ENCODE data around the gene SLC17A2. TPM values are rescaled to one million over a fixed set of nuclear protein-coding genes. Genes with fewer than 3 reads are reported as not detected.

Gene SLC17A2
- total RNA-seq, 2 experiments from 2014 or later: not detected

GRCh38 chr6:25875926-25876602 is 54.4 kb downstream of the SLC17A2 start:
- Mint-ChIP-seq H3K4me1 (ENCODE audit: low read depth) (peaks cover 29% of the 10 kb centered on the region), H3K27me3 (ENCODE audit: low read depth) (peaks cover 13% of the 10 kb centered on the region), H3K36me3 (ENCODE audit: low read depth) (no peaks in the 10 kb centered on the region), H3K4me3 (no peak overlapping the region), H3K9me3 (ENCODE audit: insufficient read depth) (no peaks in the 10 kb centered on the region), H3K27ac (no peak overlapping the region)
- DNase-seq (no peak), ATAC-seq (no peak)
- ChIA-PET CTCF (interaction anchor here (0.6 kb wide), 1 partner anchor 205 kb away, joined by 3 read pairs; no protein-coding TSS in a partner anchor), POLR2A (no interaction called here)

- no peak overlapping the region for H3K4me3 Mint-ChIP-seq
- H3K4me1 Mint-ChIP-seq (ENCODE audit: low read depth): peaks cover 29% of the 10 kb centered on the region
- H3K27me3 Mint-ChIP-seq (ENCODE audit: low read depth): peaks cover 13% of the 10 kb centered on the region
- H3K36me3 Mint-ChIP-seq (ENCODE audit: low read depth): no peaks in the 10 kb centered on the region
- DNase-seq: no peak
- H3K9me3 Mint-ChIP-seq (ENCODE audit: insufficient read depth): no peaks in the 10 kb centered on the region
- H3K27ac Mint-ChIP-seq: no peak overlapping the region
- ATAC-seq: no peak
- CTCF ChIA-PET: no interaction called here
- POLR2A ChIA-PET: no interaction called here
Observed at GRCh38 chr6:25875563-25875905, 55.0 kb downstream of the SLC17A2 start.

- CTCF ChIA-PET: no interaction called here
- no peaks in the 10 kb centered on the region for H3K36me3 Mint-ChIP-seq (ENCODE audit: low read depth)
- peaks cover 11% of the 10 kb centered on the region for H3K27me3 Mint-ChIP-seq (ENCODE audit: low read depth)
- ATAC-seq (peak; percentile 68), DNase-seq (no peak)
- POLR2A ChIA-PET: no interaction called here
- no peak overlapping the region for H3K4me3 Mint-ChIP-seq
- H3K27ac Mint-ChIP-seq: peak overlapping the region; percentile 4
- H3K9me3 Mint-ChIP-seq (ENCODE audit: insufficient read depth): no peaks in the 10 kb centered on the region
- peaks cover 29% of the 10 kb centered on the region for H3K4me1 Mint-ChIP-seq (ENCODE audit: low read depth)
Observed at GRCh38 chr6:25874822-25875562, 55.5 kb downstream of the SLC17A2 start.

GRCh38 chr6:25874118-25874517 is 56.4 kb downstream of the SLC17A2 start, which contains the start of gene SLC17A3:
Gene SLC17A3, minus strand, starts transcription at chr6:25874243. Its CDS starts 5,856 bp downstream, at chr6:25868387.
- ChIA-PET CTCF (interaction anchor here (2.6 kb wide), 1 partner anchor 8 kb away, joined by 9 read pairs; no protein-coding TSS in a partner anchor), POLR2A (no interaction called here)
- Mint-ChIP-seq H3K27ac (peak within 1 kb of the TSS; percentile 53), H3K4me3 (no peak within 1 kb of the TSS), H3K27me3 (ENCODE audit: low read depth) (peaks cover 6% of the 10 kb centered on the region), H3K36me3 (ENCODE audit: low read depth) (no peaks in the 10 kb centered on the region), H3K4me1 (ENCODE audit: low read depth) (peaks cover 29% of the 10 kb centered on the region), H3K9me3 (ENCODE audit: insufficient read depth) (no peaks in the 10 kb centered on the region)
- DNase-seq (no peak), ATAC-seq (no peak)

GRCh38 chr6:25872814-25873213 is 57.7 kb downstream of the SLC17A2 start:
- H3K27ac Mint-ChIP-seq: peak overlapping the region; percentile 6
- no peaks in the 10 kb centered on the region for H3K9me3 Mint-ChIP-seq (ENCODE audit: insufficient read depth)
- H3K4me1 Mint-ChIP-seq (ENCODE audit: low read depth): peaks cover 29% of the 10 kb centered on the region
- H3K36me3 Mint-ChIP-seq (ENCODE audit: low read depth): no peaks in the 10 kb centered on the region
- DNase-seq (peak; percentile 41), ATAC-seq (peak; percentile 75)
- ChIA-PET CTCF (interaction anchor here (0.9 to 2.6 kb wide), 2 partner anchors 9 to 131 kb away, joined by 3 to 9 read pairs; no protein-coding TSS in a partner anchor), POLR2A (no interaction called here)
- H3K4me3 Mint-ChIP-seq: no peak overlapping the region
- no peaks in the 10 kb centered on the region for H3K27me3 Mint-ChIP-seq (ENCODE audit: low read depth)

- Mint-ChIP-seq H3K4me1 (ENCODE audit: low read depth) (peaks cover 41% of the 10 kb centered on the region), H3K27ac (no peak overlapping the region), H3K9me3 (ENCODE audit: insufficient read depth) (no peaks in the 10 kb centered on the region), H3K36me3 (ENCODE audit: low read depth) (peaks cover under 1% of the 10 kb centered on the region), H3K4me3 (no peak overlapping the region), H3K27me3 (ENCODE audit: low read depth) (no peaks in the 10 kb centered on the region)
- ATAC-seq (no peak), DNase-seq (no peak)
- ChIA-PET CTCF (interaction anchor here (1.1 to 1.3 kb wide), 2 partner anchors 12 to 122 kb away, joined by 4 read pairs; no protein-coding TSS in a partner anchor), POLR2A (no interaction called here)
Observed at GRCh38 chr6:25869840-25870239, 60.7 kb downstream of the SLC17A2 start.

- peaks cover 32% of the 10 kb centered on the region for H3K4me1 Mint-ChIP-seq (ENCODE audit: low read depth)
- H3K9me3 Mint-ChIP-seq (ENCODE audit: insufficient read depth): no peaks in the 10 kb centered on the region
- peaks cover 2% of the 10 kb centered on the region for H3K36me3 Mint-ChIP-seq (ENCODE audit: low read depth)
- ChIA-PET CTCF (interaction anchor here (0.5 to 1.1 kb wide), 3 partner anchors 13 to 312 kb away, joined by 3 to 4 read pairs (median 4); no protein-coding TSS in a partner anchor), POLR2A (no interaction called here)
- H3K27ac Mint-ChIP-seq: no peak overlapping the region
- no peak for ATAC-seq
- no peak overlapping the region for H3K4me3 Mint-ChIP-seq
- H3K27me3 Mint-ChIP-seq (ENCODE audit: low read depth): no peaks in the 10 kb centered on the region
- DNase-seq: no peak
Observed at GRCh38 chr6:25868436-25869183, 61.9 kb downstream of the SLC17A2 start.

GRCh38 chr6:25866011-25866410 is 64.5 kb downstream of the SLC17A2 start:
- ATAC-seq: peak; percentile 91
- peaks cover 20% of the 10 kb centered on the region for H3K4me1 Mint-ChIP-seq (ENCODE audit: low read depth)
- peak overlapping the region; percentile 68 for H3K27ac Mint-ChIP-seq
- CTCF ChIA-PET: interaction anchor here (0.8 to 3.4 kb wide), 3 partner anchors 16 to 146 kb away, joined by 3 to 15 read pairs (median 9); no protein-coding TSS in a partner anchor
- DNase-seq: peak; percentile 47
- H3K27me3 Mint-ChIP-seq (ENCODE audit: low read depth): peaks cover 2% of the 10 kb centered on the region
- H3K36me3 Mint-ChIP-seq (ENCODE audit: low read depth): peaks cover 2% of the 10 kb centered on the region
- POLR2A ChIA-PET: interaction anchor here (1.5 kb wide), 1 partner anchor 154 kb away, joined by 5 read pairs; a partner anchor contains a TSS
- H3K9me3 Mint-ChIP-seq (ENCODE audit: insufficient read depth): no peaks in the 10 kb centered on the region
- peak overlapping the region; percentile 23 for H3K4me3 Mint-ChIP-seq

GRCh38 chr6:25863360-25863759 is 67.1 kb downstream of the SLC17A2 start:
- Mint-ChIP-seq H3K27ac (no peak overlapping the region), H3K4me1 (ENCODE audit: low read depth) (peaks cover 23% of the 10 kb centered on the region), H3K27me3 (ENCODE audit: low read depth) (peaks cover 6% of the 10 kb centered on the region), H3K9me3 (ENCODE audit: insufficient read depth) (no peaks in the 10 kb centered on the region), H3K36me3 (ENCODE audit: low read depth) (peaks cover 2% of the 10 kb centered on the region), H3K4me3 (no peak overlapping the region)
- ChIA-PET CTCF (interaction anchor here (1.1 to 2.9 kb wide), 5 partner anchors 11 to 143 kb away, joined by 3 to 9 read pairs (median 6); no protein-coding TSS in a partner anchor), POLR2A (interaction anchor here (0.9 kb wide), 1 partner anchor 157 kb away, joined by 3 read pairs; a partner anchor contains a TSS)
- ATAC-seq (no peak), DNase-seq (no peak)

All from activated CD8-positive, alpha-beta T cell treated with anti-CD3 and anti-CD28 coated beads, Interleukin-2, amount 10 ng/mL, durations not matched to agents 7 days and 5 days (primary cell).